CD14-positive monocyte (primary cell): ENCODE data around the gene MYO18A. TPM values are rescaled to one million over a fixed set of nuclear protein-coding genes. Genes with fewer than 3 reads are reported as not detected.
A peak's percentile ranks its signal among the peaks of the same experiment; 100 is the strongest.

Experiments
- DNase-seq, 3 donors: peaks; one replicate each; pipeline ENCODE4 v3.0.0-alpha.2; 2011 to 2022
- H2AFZ ChIP-seq: 2 replicates; pipeline ENCODE4 v1.6.0; 2012; ENCODE audit warnings: mild to moderate bottlenecking, low read depth, low read length, inconsistent platforms; ENCODE audit not compliant: insufficient read depth, poor library complexity, severe bottlenecking
- H3K27ac ChIP-seq, 2 donors: 1 replicate in 1 of 2; 2 replicates in 1 of 2; pipeline ENCODE4 v1.5.1; 2012 to 2013; ENCODE audit warnings: low read length in 2 of 2, control low read depth in 1 of 2, inconsistent platforms in 1 of 2, low read depth in 1 of 2, mild to moderate bottlenecking in 1 of 2
- H3K27me3 ChIP-seq, 2 donors: one replicate each; pipeline versions ENCODE4 v1.6.0 to v1.6.1; 2011 to 2013; ENCODE audit warnings: low read length in 2 of 2; ENCODE audit not compliant: control insufficient read depth in 2 of 2, insufficient read depth in 2 of 2
- H3K36me3 ChIP-seq, 2 donors: replicated peaks in 1 of 2; 1 replicate in 1 of 2; 2 replicates in 1 of 2; pipeline versions ENCODE4 v1.5.1 to v1.6.1; 2012 to 2013; ENCODE audit warnings: low read length in 2 of 2, control low read depth in 1 of 2, inconsistent platforms in 1 of 2, mild to moderate bottlenecking in 1 of 2; ENCODE audit not compliant: insufficient read depth in 2 of 2, control insufficient read depth in 1 of 2
- H3K4me1 ChIP-seq, 2 donors: 1 replicate in 1 of 2; 2 replicates in 1 of 2; pipeline versions ENCODE4 v1.5.1 to v1.6.1; 2012 to 2013; ENCODE audit warnings: low read length in 2 of 2, control low read depth in 1 of 2, inconsistent platforms in 1 of 2, mild to moderate bottlenecking in 1 of 2, moderate library complexity in 1 of 2; ENCODE audit not compliant: insufficient read depth in 2 of 2, control insufficient read depth in 1 of 2
- H3K4me2 ChIP-seq: replicated peaks from 2 replicates; pipeline ENCODE3; 2012; ENCODE audit warnings: low read length, moderate library complexity, mild to moderate bottlenecking; ENCODE audit not compliant: poor library complexity, severe bottlenecking; ENCODE audit errors: extremely low read depth
- H3K4me3 ChIP-seq, 3 experiments: fragments of 200-600 bp in 1 of 3; sonication (generic) in 1 of 3; replicated peaks in 1 of 3; 1 replicate in 2 of 3; 2 replicates in 1 of 3; pipeline ENCODE4 v1.5.1; 2011 to 2013; ENCODE audit warnings: low read length in 3 of 3, mild to moderate bottlenecking in 3 of 3, control low read depth in 2 of 3, low read depth in 2 of 3, inconsistent platforms in 1 of 3, moderate library complexity in 1 of 3
- H3K79me2 ChIP-seq: 2 replicates; pipeline ENCODE4 v1.6.0; 2012; ENCODE audit warnings: mild to moderate bottlenecking, control low read depth, inconsistent platforms, low read length, moderate library complexity; ENCODE audit not compliant: insufficient read depth
- H3K9ac ChIP-seq: 2 replicates; pipeline ENCODE4 v1.6.0; 2017; ENCODE audit warnings: low read length, mild to moderate bottlenecking; ENCODE audit not compliant: insufficient read depth, poor library complexity, severe bottlenecking
- H3K9me3 ChIP-seq, 2 donors: replicated peaks in 1 of 2; 1 replicate in 1 of 2; 2 replicates in 1 of 2; pipeline versions ENCODE4 v1.5.1 to v1.6.1; 2012 to 2013; ENCODE audit warnings: low read length in 2 of 2, control low read depth in 1 of 2; ENCODE audit not compliant: control insufficient read depth in 1 of 2, insufficient read depth in 1 of 2
- H4K20me1 ChIP-seq: 2 replicates; pipeline ENCODE4 v1.6.0; 2012; ENCODE audit warnings: mild to moderate bottlenecking, low read length, control low read depth, moderate library complexity; ENCODE audit not compliant: insufficient read depth
- H3K27ac Mint-ChIP-seq, 7 donors: one replicate each; pipeline ENCODE4 v1.8.0; 2020; ENCODE audit warnings: mild to moderate bottlenecking in 7 of 7, mixed read lengths in 7 of 7, moderate library complexity in 6 of 7, inconsistent platforms in 2 of 7
- H3K27me3 Mint-ChIP-seq, 3 donors: one replicate each; pipeline ENCODE4 v1.8.0; 2021 to 2022; ENCODE audit warnings: low read depth in 3 of 3, mild to moderate bottlenecking in 3 of 3, mixed read lengths in 3 of 3, moderate library complexity in 3 of 3, inconsistent platforms in 1 of 3
- H3K36me3 Mint-ChIP-seq, 2 donors: one replicate each; pipeline ENCODE4 v1.8.0; 2020; ENCODE audit warnings: mixed read lengths in 2 of 2, inconsistent platforms in 1 of 2, mild to moderate bottlenecking in 1 of 2
- H3K4me1 Mint-ChIP-seq: one replicate; pipeline ENCODE4 v1.8.0; 2020; ENCODE audit warnings: mild to moderate bottlenecking, mixed read lengths
- H3K4me3 Mint-ChIP-seq, 2 donors: one replicate each; pipeline ENCODE4 v1.8.0; 2020; ENCODE audit warnings: mild to moderate bottlenecking in 2 of 2, mixed read lengths in 2 of 2, moderate library complexity in 1 of 2
- H3K9me3 Mint-ChIP-seq, 7 donors: one replicate each; pipeline ENCODE4 v1.8.0; 2020 to 2022; ENCODE audit warnings: mixed read lengths in 7 of 7, mild to moderate bottlenecking in 6 of 7, moderate library complexity in 6 of 7, inconsistent platforms in 2 of 7
- WGBS: methylation state at CpG from one replicate; pipeline ENCODE4 v1.1.5; 2013; ENCODE audit warnings: missing lambda C conversion rate; ENCODE audit not compliant: insufficient coverage; 5-methylcytosine and 5-hydroxymethylcytosine counted together
- intact Hi-C, 2 donors: fragments of 100-400 bp; cut with micrococcal nuclease; formaldehyde crosslinking; loops; one replicate each; pipeline versions ENCODE4 v1.15.0 to v1.15.1; 2023
- polyA plus RNA-seq, 3 donors: library from polyadenylated mRNA; depleted of rRNA in 1 of 3; unstranded in 2 of 3; stranded (reverse) in 1 of 3; fragments of 300-500 nt in 2 of 3; fragments of >200 nt in 1 of 3; fragmentation: Illumina TruSeq in 2 of 3; gene quantifications; 1 replicate in 2 of 3; 2 replicates in 1 of 3; pipeline ENCODE4 v1.2.3, GENCODE V29; 2012 to 2021
- TF ChIP-seq, protein P1 (sequence below): fragments of 200-600 bp; IDR thresholded peaks from one replicate; pipeline ENCODE4 v1.8.0; 2022; ENCODE audit warnings: antibody characterized with exemption, mild to moderate bottlenecking

MYO18A gene
- polyA plus RNA-seq, 3 donors: 6.3 to 40.2 (median 11.0) TPM

DNA sequence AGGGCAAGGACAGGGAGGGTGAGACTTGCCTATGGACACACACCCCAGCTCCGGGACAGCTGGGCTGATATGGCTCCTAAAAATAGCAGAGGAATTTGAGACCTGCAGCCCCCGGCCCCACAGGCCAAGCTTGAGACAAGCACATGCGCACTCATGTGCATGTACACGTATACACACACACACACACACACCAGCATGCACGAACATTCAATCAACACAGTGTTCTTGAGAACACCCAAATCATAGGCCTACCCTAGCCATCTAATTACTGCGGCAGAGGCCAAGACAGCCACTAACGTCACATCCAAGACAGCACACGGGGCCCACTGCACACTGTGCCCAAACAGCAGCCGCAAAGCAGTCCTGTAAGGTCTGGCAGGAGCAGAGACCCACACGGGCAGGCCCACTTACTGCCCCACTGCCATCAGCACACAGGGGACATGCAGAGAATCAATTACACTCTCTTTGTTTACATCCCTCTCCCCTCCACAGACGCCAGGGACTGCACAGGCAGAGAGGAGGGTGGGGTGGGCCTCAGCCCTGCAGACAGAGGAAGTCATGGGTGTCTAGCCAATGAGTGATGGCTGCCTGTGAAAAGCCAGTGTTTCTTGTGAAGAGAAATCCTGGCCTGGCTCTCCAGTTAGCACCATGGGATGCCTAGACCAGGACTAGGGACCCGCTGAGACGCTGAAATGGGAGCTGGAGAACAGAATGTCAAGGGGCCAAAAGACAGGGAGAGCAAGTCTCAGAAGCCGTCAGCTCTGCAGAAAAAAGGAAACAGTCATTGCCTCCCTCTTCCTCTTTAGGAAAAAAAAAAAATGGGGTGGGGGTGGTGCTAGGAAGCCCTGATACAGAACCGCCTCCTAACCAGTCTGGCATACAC is 39.3 kb downstream of the MYO18A start:
- H2AFZ ChIP-seq: peak overlapping the region; percentile 72

DNA sequence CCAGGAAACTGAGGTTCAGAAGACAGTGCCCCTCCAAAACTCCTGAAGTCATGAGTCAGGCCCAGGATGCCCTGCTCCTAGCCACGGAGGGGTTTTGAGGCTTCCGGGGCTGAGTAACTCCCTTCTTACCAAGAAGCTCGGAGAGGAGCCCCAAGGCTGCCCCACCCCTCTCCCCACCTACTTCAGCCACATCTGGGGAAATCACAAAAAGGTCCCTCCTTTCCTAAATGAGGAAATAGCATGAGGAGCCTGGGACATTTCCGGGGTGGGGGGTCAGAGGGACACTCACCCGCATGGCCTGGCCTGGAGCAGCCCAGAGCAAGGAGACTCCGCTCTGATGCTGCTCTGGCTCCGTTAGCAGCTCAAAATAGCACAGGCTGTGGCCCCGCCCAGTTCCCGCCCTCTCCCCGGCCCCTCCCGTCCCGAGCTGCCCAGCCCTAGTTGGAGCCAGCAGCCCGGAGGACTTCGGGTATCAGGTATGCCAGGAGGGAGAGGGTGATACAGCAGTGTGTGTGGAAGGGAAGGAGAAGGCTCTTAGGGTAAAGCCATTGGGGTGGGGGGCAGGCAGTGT is 40.1 kb downstream of the MYO18A start:
- Histone ChIP-seq H3K9me3 (no peaks in the 10 kb centered on the region), H3K4me1 (peaks cover 62 to 87% of the 10 kb centered on the region in 2 donors), H3K4me2 (peak overlapping the region; percentile 100), H3K27ac (peak overlapping the region; percentile 78 to 90), H4K20me1 (peaks cover 19% of the 10 kb centered on the region), H2AFZ (peak overlapping the region; percentile 72), H3K27me3 (no peaks in the 10 kb centered on the region), H3K36me3 (peaks cover 0 to 14% of the 10 kb centered on the region in 2 donors), H3K79me2 (peaks cover 89% of the 10 kb centered on the region), H3K4me3 (peak overlapping the region; percentile 72 to 96 (median 75)), H3K9ac (peak overlapping the region; percentile 71)
- peak overlapping the region; percentile 93 to 99 (median 96) for H3K27ac Mint-ChIP-seq
- peak overlapping the region; percentile 87 to 98 for H3K4me3 Mint-ChIP-seq
- intact Hi-C loops: loop anchor here (2.0 to 5.0 kb wide), 2 partner anchors 13 to 152 kb away; partner anchors contain the start of gene NUFIP2 (in 2 of the 2)
- no peaks in the 10 kb centered on the region for H3K27me3 Mint-ChIP-seq
- peaks cover 68% of the 10 kb centered on the region for H3K4me1 Mint-ChIP-seq
- 0% methylated on average over 10 of the region's 14 CpGs for WGBS
- H3K36me3 Mint-ChIP-seq: peaks cover 12 to 24% of the 10 kb centered on the region in 2 donors
- peak; percentile 73 to 94 (median 87) for DNase-seq
- no peaks in the 10 kb centered on the region for H3K9me3 Mint-ChIP-seq
- TF ChIP-seq, protein P1, sequence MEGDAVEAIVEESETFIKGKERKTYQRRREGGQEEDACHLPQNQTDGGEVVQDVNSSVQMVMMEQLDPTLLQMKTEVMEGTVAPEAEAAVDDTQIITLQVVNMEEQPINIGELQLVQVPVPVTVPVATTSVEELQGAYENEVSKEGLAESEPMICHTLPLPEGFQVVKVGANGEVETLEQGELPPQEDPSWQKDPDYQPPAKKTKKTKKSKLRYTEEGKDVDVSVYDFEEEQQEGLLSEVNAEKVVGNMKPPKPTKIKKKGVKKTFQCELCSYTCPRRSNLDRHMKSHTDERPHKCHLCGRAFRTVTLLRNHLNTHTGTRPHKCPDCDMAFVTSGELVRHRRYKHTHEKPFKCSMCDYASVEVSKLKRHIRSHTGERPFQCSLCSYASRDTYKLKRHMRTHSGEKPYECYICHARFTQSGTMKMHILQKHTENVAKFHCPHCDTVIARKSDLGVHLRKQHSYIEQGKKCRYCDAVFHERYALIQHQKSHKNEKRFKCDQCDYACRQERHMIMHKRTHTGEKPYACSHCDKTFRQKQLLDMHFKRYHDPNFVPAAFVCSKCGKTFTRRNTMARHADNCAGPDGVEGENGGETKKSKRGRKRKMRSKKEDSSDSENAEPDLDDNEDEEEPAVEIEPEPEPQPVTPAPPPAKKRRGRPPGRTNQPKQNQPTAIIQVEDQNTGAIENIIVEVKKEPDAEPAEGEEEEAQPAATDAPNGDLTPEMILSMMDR: no peak

More for the DNA sequence above, 39.3 kb downstream of the MYO18A start:
- H3K4me3 ChIP-seq: peak overlapping the region; percentile 72 to 96 (median 75)
- H3K4me1 ChIP-seq: peaks cover 69 to 94% of the 10 kb centered on the region in 2 donors
- no peaks in the 10 kb centered on the region for H3K27me3 ChIP-seq
- H3K79me2 ChIP-seq: peaks cover 83% of the 10 kb centered on the region
- DNase-seq: peak; percentile 52 to 68 (median 57)
- TF ChIP-seq, protein P1: no peak
- peak overlapping the region; percentile 71 for H3K9ac ChIP-seq
- intact Hi-C loops: loop anchor here (2.0 to 5.0 kb wide), 2 partner anchors 14 to 151 kb away; partner anchors contain the start of gene NUFIP2 (in 2 of the 2)
- no peaks in the 10 kb centered on the region for H3K9me3 ChIP-seq
- H3K27ac ChIP-seq: peak overlapping the region; percentile 78 to 90
- peaks cover 7 to 17% of the 10 kb centered on the region in 2 donors for H3K36me3 Mint-ChIP-seq
- H3K27ac Mint-ChIP-seq: peak overlapping the region; percentile 93 to 99 (median 96)
- peaks cover 23% of the 10 kb centered on the region for H4K20me1 ChIP-seq
- peaks cover 0 to 10% of the 10 kb centered on the region in 2 donors for H3K36me3 ChIP-seq
- H3K4me3 Mint-ChIP-seq: peak overlapping the region; percentile 87 to 98
- H3K9me3 Mint-ChIP-seq: no peaks in the 10 kb centered on the region
- no peaks in the 10 kb centered on the region for H3K27me3 Mint-ChIP-seq
- peaks cover 74% of the 10 kb centered on the region for H3K4me1 Mint-ChIP-seq
- 0% methylated on average over 7 of the region's 15 CpGs for WGBS
- H3K4me2 ChIP-seq: peak overlapping the region; percentile 100
